Epithelial cell of prostate (primary cell): ENCODE data around the gene LTB4R.
"Not testable (repeated sequence)": the region's sequence is repeated elsewhere in the genome, so short reads cannot be mapped to it uniquely, and the experiment has no call there.

Experiments
- DNase-seq: peaks from one replicate; pipeline ENCODE4 v3.0.0-alpha.2; 2011; ENCODE audit warnings: low read depth, low spot score
- H3K27ac ChIP-seq: fragments of 450-650 bp; 2 replicates; pipeline ENCODE4 v1.5.1; 2017; ENCODE audit warnings: mild to moderate bottlenecking

LTB4R gene

DNA sequence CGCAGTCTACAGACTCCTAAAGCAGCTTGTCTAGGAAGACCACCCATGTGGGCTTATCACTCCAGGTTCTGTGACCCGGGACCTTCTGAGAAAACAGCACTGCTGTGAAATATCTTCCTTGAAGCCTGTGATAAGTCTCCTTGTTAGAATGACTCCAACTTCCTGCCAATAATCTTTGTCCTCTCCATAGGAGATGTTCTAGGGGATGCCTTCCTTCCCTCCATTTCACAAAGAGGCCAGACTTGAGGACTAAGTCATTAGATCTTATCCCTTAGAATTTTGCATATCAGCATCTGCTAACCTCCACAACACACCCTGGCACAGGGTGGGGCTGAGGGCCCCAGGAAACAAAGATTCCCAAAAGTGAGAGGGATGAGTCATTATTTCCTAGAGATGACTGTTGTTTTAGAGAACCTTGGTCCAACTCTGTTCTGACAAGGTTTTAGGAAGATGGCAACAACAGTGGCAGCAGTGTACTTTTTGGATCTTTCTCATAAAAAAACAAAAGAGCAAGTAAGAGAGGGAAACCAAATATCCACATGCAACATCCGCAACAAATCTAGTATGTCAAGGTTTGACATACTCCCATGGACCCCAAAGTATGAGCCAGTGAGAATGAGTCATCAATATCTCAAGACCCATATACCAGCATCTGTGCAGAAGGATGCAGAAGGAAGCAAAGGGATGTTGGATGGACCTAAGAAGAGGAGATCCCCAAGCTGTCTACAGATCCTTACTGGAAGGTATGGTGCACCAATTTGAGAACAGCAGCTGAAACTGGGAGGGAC lies 6.0 kb downstream of the LTB4R start:
- DNase-seq = no peak
- no peak overlapping the region for H3K27ac ChIP-seq

- no peak overlapping the region for H3K27ac ChIP-seq
- DNase-seq = no peak
Observed at GRCh38 chr14:24321212-24321975, 10.1 kb downstream of the LTB4R start.

DNA sequence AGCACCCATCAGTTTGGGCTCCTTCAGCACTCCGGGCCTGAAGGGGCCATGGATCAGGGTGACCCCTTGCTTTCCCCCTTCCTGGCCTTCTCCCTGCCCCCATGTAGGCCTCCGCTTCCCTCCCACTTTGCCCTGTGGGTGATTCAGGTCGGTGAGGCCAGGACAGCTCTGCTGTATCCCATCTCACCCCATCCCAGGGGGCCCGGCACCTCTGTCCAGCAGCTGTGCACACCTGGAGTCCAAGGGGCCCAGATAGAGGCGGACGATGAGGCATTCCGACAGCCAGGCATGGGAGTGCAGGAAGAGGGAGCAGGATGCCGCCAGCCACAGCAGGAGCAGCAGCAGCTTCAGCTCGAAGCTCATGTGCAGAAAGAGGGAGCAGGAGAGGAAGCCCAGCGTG lies 11.4 kb downstream of the LTB4R start:
- H3K27ac ChIP-seq = no peak overlapping the region
- DNase-seq = no peak

- DNase-seq = no peak
- H3K27ac ChIP-seq = no peak overlapping the region
Observed at GRCh38 chr14:24323341-24323740, 12.0 kb downstream of the LTB4R start.

GRCh38 chr14:24324024-24324423 lies 12.7 kb downstream of the LTB4R start:
- no peak for DNase-seq
- H3K27ac ChIP-seq = no peak overlapping the region

- H3K27ac ChIP-seq = no peak overlapping the region
- DNase-seq = no peak
Observed at GRCh38 chr14:24325041-24325530, 13.8 kb downstream of the LTB4R start.

DNA sequence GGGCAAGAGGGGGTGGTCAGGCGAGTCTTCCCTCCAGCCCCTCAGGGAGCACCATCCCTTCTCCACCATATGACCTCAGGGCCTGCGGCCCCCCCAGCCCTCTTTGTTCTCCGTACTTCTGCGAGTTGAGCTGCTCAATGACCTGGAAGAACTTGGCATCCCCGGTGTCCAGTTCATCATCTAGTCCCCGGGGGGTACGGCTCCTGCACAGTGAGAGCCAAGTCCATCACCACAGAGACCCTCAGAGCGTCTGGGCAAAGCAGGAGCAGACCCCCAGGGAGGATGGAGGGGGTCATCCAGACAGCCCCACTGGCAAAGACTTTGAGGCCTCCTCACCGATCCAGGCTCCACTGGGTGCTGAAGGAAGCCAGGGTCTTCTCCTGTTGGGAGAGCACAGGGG lies 14.7 kb downstream of the LTB4R start:
- no peak for DNase-seq
- H3K27ac ChIP-seq = no peak overlapping the region

- H3K27ac ChIP-seq = no peak overlapping the region
- DNase-seq = no peak
Observed at GRCh38 chr14:24327303-24327702, 16.0 kb downstream of the LTB4R start.

DNA sequence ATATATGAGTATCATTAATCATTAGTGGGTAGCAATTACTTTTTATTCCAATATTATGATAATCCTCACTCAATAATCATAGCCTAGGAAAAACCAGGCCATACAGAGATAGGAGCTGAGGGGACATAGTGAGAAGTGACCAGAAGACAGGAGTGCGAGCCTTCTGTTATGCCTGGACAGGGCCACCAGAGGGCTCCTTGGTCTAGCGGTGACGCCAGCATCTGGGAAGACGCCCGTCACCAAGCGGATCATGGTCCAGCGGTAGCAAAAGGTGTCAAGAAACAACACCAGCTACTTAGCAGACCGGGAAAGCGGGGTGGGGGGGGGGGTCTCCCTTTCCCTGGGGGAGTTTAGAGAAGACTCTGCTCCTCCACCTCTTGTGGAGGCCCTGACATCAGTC lies 16.6 kb downstream of the LTB4R start:
- DNase-seq, H3K27ac ChIP-seq: not testable (repeated sequence)

GRCh38 chr14:24329073-24329663 lies 17.9 kb downstream of the LTB4R start:
- H3K27ac ChIP-seq = no peak overlapping the region
- DNase-seq = no peak

- no peak for DNase-seq
- no peak overlapping the region for H3K27ac ChIP-seq
Observed at GRCh38 chr14:24329736-24330135, 18.4 kb downstream of the LTB4R start.

DNA sequence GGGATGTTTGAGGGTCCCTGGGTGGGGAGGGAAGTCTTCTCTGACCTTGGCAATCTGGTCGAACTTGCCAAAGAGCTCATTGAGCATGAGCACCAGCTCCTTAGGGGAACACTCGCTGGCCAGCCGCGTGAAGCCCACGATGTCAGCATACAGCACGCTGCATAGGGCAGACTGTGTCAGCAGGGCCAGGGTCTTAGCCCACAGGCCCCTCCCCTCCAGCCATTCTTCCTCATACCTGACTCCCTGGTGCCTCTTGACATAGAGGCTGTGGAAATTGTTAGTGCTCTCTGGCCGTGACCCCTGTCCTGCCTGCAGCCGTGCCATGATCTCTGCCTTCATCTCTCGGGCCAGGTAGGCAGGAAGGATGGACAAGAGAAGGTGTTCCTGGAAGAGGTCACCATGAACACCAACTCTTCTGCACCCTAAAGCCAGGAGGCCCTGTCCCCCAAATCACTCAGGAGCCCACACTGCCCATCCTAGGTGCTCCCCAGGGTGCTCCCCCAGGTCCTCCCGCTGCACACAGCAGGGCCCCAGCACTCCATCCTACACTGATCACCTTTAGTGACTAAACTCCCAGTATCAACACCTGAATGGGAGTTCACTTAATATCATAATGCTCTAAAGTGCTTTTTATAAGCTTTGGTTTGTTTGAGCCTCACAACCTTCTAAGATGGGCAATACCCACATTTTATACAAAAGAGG lies 19.8 kb downstream of the LTB4R start:
- DNase-seq = no peak
- H3K27ac ChIP-seq = no peak overlapping the region

DNA sequence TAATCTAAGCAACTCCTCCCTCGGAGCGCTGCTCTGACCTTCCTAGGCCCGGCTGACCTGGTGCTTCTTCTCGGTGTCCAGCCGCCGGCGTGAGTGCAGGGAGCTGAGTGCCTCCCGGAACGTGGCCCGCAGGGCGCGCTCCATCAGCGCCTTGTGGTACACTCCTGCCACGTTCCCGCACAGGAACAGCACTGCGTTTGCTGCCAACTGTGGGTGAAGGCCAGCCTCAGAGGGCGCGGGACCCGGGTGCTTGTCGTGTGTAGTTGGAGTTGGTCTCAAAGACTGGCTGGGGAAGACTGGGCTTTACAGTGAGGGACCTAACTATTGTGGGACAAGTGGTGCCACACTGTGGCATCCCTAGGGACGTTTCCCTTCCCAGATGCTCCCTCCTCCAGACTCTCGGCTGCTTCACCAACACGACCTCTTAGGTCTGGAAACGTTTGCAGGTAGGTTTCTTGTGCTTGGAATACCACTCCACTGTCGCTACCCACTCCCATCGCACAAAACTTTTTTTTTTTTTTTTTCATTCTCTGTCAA lies 20.5 kb downstream of the LTB4R start:
- DNase-seq = no peak
- H3K27ac ChIP-seq = no peak overlapping the region

DNA sequence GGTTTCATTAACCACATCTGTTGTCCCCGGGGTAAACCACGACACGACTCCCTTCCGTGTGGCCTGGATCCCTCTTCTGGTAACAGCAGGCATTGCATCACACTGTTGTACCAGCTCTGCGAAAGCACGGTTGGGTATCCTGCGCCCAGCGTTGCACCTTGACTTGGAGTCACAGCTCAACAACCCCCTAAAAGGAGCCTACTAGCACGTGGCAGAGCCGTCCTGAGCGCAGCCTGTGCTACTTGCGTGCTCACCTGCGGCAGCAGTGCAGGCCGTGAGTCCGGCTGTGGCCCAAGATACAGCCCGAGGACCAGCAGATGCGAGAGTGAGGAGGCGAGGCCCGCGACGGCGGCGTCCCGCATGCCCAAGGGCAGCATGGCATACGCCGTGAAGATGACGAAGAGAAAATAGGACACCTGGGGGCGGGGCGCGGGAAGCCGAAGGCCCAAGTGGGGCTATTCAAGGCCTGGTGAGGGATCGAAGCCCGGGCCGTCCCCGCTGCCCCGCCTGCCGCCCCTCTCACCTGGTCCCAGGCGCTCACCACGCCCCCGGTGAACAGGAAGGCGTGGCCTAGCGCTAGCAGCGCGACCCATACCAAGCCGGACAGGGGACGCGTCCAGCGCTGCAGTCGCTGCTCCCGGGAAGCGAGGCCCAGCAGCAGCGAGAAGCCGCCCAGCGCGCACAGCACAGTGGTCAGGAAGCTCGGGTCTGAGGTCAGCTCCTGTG lies 21.1 kb downstream of the LTB4R start:
- DNase-seq = no peak
- H3K27ac ChIP-seq = no peak overlapping the region

DNA sequence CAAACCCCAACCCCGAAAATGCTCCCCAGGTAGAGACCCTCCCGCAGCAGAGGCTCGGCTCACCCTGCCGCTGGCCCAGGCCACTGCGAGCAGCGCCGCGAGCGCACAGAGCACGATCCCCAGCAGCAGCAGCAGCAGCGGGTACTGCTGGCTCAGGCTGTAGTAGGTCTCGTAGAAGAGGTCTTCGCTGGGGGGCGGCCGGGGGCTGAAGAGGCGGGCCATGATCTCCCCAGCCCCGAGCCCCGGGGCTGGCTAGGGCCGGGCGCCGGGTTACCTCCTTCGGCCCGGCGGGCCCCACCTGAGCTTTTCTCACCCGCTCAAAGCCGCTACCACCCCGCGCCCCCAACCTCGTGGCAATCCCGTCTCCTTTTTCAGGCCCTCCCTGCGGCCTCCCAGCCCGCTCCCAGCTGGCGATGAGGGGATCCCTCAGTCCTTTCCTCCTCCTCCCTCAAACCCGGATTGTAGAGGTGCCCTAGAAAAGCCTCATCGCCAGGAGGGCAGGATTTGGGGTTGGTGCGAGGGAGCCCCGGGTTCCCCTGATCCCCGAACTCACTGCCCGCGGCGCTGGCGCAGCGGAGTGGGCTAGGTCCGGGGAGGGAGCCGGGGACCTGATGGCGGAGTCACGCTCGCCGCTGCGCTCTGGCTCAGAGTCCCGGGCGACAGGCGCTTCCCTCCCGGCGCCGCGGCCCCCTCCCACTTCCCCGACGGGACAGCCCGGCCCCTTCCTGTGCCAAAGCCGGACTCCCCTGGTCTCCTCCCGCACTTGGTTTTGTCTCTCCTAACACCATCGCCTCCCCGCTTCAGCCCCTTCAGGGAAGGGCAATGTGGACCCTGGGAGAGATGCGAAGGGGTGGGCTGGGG lies 23.4 kb downstream of the LTB4R start, which contains the start of gene ADCY4:
Gene ADCY4 (minus strand): TSS at position 641 of the 861 bp plus-strand sequence. CDS start 419 bp downstream, at position 222.
- no peak for DNase-seq
- peak within 1 kb of the TSS; percentile 25 for H3K27ac ChIP-seq

GRCh38 chr14:24335461-24336171 lies 24.3 kb downstream of the LTB4R start:
- no peak overlapping the region for H3K27ac ChIP-seq
- DNase-seq = no peak

GRCh38 chr14:24337144-24337823 lies 26.0 kb downstream of the LTB4R start:
- no peak for DNase-seq
- no peak overlapping the region for H3K27ac ChIP-seq

- DNase-seq = no peak
- H3K27ac ChIP-seq = no peak overlapping the region
Observed at GRCh38 chr14:24337824-24338175, 26.5 kb downstream of the LTB4R start.
